Activated CD4-positive, alpha-beta T cell treated with anti-CD3 and anti-CD28 coated beads, Interleukin-2, amount 50 U/mL, for 4 hours (primary cell): ENCODE results near the gene GPR176.
"Not testable (repeated sequence)": the region's sequence is repeated elsewhere in the genome, so short reads cannot be mapped to it uniquely, and the experiment has no call there.

Experiments used
- DNase-seq, 2 experiments: peaks; one replicate each; pipeline ENCODE4 v3.0.0-alpha.2; 2020

GPR176 gene

GRCh38 chr15:39852250-39852649 is 67.8 kb downstream of the GPR176 start:
- DNase-seq, result no peak

- no peak for DNase-seq
These were observed 68.5 kb downstream of the GPR176 start for GRCh38 chr15:39851500-39852092.

GRCh38 chr15:39850436-39850835 is 69.6 kb downstream of the GPR176 start:
- DNase-seq, result no peak

GRCh38 chr15:39846108-39846507 is 74.0 kb downstream of the GPR176 start:
- no peak for DNase-seq

- no peak for DNase-seq
These were observed 74.5 kb downstream of the GPR176 start for GRCh38 chr15:39845582-39845981.

- DNase-seq, result no peak
These were observed 76.5 kb downstream of the GPR176 start for GRCh38 chr15:39843565-39843964.

GRCh38 chr15:39837454-39837853 is 82.6 kb downstream of the GPR176 start:
- DNase-seq, result no peak

GRCh38 chr15:39835550-39835949 is 84.5 kb downstream of the GPR176 start:
- no peak for DNase-seq

GRCh38 chr15:39834256-39834655 is 85.8 kb downstream of the GPR176 start:
- no peak for DNase-seq

- DNase-seq, result no peak
These were observed 86.5 kb downstream of the GPR176 start for GRCh38 chr15:39833515-39833981.

GRCh38 chr15:39830166-39830565 is 89.9 kb downstream of the GPR176 start:
- no peak for DNase-seq

GRCh38 chr15:39828374-39828931 is 91.6 kb downstream of the GPR176 start:
- no peak for DNase-seq

GRCh38 chr15:39826975-39827374 is 93.1 kb downstream of the GPR176 start:
- no peak for DNase-seq

GRCh38 chr15:39823634-39824033 is 96.4 kb downstream of the GPR176 start:
- no peak for DNase-seq

GRCh38 chr15:39820050-39820602 is 99.9 kb downstream of the GPR176 start:
- no peak for DNase-seq

GRCh38 chr15:39819533-39819932 is 100.5 kb downstream of the GPR176 start:
- DNase-seq, result no peak

GRCh38 chr15:39817892-39818291 is 102.2 kb downstream of the GPR176 start:
- no peak for DNase-seq

- no peak for DNase-seq
These were observed 105.6 kb downstream of the GPR176 start for GRCh38 chr15:39814489-39814888.

- not testable (repeated sequence) for DNase-seq
These were observed 107.4 kb downstream of the GPR176 start for GRCh38 chr15:39812651-39813050.

GRCh38 chr15:39808909-39809308 is 111.2 kb downstream of the GPR176 start:
- no peak for DNase-seq

GRCh38 chr15:39807791-39808190 is 112.3 kb downstream of the GPR176 start:
- no peak for DNase-seq

- no peak for DNase-seq
These were observed 116.0 kb downstream of the GPR176 start for GRCh38 chr15:39804026-39804425.

GRCh38 chr15:39803016-39803415 is 117.0 kb downstream of the GPR176 start:
- no peak for DNase-seq

- no peak for DNase-seq
These were observed 118.3 kb downstream of the GPR176 start for GRCh38 chr15:39801641-39802309.
